ENCODE measurements around the gene DHFR.

DHFR gene

DNA sequence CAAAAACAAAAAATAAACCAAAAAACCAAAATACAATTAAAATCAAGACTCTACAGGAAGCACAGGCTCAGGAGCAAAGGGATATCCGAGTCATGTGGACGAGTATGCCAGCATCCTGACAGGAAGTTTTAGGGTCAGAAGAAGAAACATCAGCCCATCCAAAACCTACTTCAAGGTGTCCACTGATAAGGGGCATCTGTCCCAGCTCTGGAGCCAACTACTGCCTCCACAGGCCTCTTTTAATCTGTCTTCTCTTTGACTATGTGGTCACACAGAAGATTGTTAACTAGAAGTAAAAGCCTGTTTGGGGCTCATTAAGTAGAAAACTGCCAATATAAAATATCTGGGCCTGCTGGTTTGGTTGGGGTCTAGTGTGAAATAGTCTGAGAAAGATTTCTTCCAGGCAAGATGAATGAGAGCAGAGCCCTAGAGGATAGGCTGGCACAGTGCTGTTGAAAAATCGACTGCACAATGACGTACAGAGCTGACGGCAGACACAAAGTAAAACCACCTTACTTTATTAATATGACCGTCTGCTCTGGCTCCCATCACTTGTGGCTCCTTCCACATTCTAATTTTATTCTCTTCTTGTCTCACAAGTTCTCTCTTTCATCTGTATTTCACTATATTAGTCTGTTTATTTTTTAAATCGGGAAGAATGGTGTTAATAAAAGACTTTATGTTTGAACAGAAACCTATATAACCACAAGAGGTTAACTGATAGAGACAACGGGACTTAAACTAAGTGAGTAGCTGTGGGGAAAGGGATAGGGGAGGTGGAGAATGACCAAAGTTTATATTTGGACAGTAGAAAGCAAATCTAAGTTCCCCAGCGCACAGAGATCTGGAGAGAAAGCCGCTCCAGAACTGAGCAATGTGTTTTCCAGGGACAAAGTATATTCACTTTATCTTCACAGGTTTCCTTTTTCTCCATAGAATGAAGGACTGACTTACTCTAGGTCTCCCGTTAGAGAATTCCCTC, 23.2 kb downstream of the DHFR start:
- ATAC-seq (replicated peaks), result no peak
- no peaks in the 10 kb centered on the region for H3K27me3 Mint-ChIP-seq
- peaks cover 0 to 8% of the 10 kb centered on the region in 2 donors for H3K4me1 Mint-ChIP-seq
- no peak for DNase-seq
- H3K9me3 Mint-ChIP-seq, result no peaks in the 10 kb centered on the region
- no peak overlapping the region for H3K27ac Mint-ChIP-seq
- H3K36me3 Mint-ChIP-seq, result peaks cover 37 to 38% of the 10 kb centered on the region in 2 donors
- no peak overlapping the region for H3K4me3 Mint-ChIP-seq

GRCh38 chr5:80629281-80629680, 25.5 kb downstream of the DHFR start:
- no peak for ATAC-seq (replicated peaks)
- no peak overlapping the region for H3K27ac Mint-ChIP-seq
- no peak overlapping the region for H3K4me3 Mint-ChIP-seq
- peaks cover 36 to 37% of the 10 kb centered on the region in 2 donors for H3K36me3 Mint-ChIP-seq
- peaks cover 0 to 8% of the 10 kb centered on the region in 2 donors for H3K4me1 Mint-ChIP-seq
- no peaks in the 10 kb centered on the region for H3K9me3 Mint-ChIP-seq
- H3K27me3 Mint-ChIP-seq, result no peaks in the 10 kb centered on the region
- DNase-seq, result no peak

DNA sequence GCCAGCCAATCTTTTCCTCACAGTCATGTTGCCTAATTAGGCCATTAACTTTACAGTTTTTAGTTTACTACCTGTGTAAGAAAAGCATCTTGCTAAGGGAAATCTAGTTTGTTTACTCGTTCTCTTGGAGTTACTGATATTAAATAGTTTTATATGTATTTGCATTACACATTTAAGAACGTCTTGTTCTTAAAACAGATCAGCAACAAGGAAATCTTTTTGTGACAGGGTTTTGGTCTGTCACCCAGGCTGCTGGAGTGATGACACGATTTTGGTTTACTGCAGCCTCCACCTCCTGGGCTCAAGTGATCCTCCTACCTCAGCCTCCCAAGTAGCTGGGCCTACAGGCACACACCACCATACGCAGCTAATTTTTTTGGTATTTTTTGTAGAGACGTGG, 29.6 kb downstream of the DHFR start:
- Mint-ChIP-seq H3K36me3 (peaks cover 14 to 23% of the 10 kb centered on the region in 2 donors), H3K27me3 (no peaks in the 10 kb centered on the region), H3K27ac (no peak overlapping the region), H3K4me1 (peaks cover 0 to 8% of the 10 kb centered on the region in 2 donors), H3K9me3 (peaks cover 0 to 3% of the 10 kb centered on the region in 2 donors), H3K4me3 (no peak overlapping the region)
- ATAC-seq (replicated peaks) (no peak), DNase-seq (no peak)

- H3K27me3 Mint-ChIP-seq, result no peaks in the 10 kb centered on the region
- peaks cover 0 to 3% of the 10 kb centered on the region in 2 donors for H3K9me3 Mint-ChIP-seq
- H3K27ac Mint-ChIP-seq, result no peak overlapping the region
- DNase-seq (no peak), ATAC-seq (replicated peaks) (no peak)
- H3K4me3 Mint-ChIP-seq, result no peak overlapping the region
- H3K4me1 Mint-ChIP-seq, result no peaks in the 10 kb centered on the region
- H3K36me3 Mint-ChIP-seq, result peaks cover 4 to 15% of the 10 kb centered on the region in 2 donors
Measured at GRCh38 chr5:80623999-80624398, 30.8 kb downstream of the DHFR start.

DNA sequence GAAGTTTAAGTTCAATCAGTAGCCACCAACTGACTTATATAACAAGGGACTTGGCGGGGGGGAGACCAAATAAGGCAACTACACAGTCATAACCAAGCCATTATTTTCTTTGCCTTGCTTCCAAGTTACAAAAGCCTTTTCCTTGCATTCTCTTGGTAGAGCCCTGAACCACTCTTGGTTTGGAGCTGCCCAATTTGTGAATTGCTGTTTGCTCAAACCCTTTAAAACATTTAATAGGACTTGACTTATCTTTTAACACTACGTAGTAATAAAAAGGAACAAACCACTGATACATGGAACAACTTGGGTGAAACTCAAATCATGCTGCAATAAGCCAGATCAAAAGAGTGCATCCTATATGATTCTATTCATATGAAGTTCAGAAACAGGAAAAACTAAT, 32.0 kb downstream of the DHFR start:
- no peaks in the 10 kb centered on the region for H3K4me1 Mint-ChIP-seq
- peaks cover 4 to 19% of the 10 kb centered on the region in 2 donors for H3K36me3 Mint-ChIP-seq
- DNase-seq (no peak), ATAC-seq (replicated peaks) (no peak)
- H3K27me3 Mint-ChIP-seq, result no peaks in the 10 kb centered on the region
- H3K27ac Mint-ChIP-seq, result no peak overlapping the region
- H3K9me3 Mint-ChIP-seq, result peaks cover 0 to 3% of the 10 kb centered on the region in 2 donors
- H3K4me3 Mint-ChIP-seq, result no peak overlapping the region

DNA sequence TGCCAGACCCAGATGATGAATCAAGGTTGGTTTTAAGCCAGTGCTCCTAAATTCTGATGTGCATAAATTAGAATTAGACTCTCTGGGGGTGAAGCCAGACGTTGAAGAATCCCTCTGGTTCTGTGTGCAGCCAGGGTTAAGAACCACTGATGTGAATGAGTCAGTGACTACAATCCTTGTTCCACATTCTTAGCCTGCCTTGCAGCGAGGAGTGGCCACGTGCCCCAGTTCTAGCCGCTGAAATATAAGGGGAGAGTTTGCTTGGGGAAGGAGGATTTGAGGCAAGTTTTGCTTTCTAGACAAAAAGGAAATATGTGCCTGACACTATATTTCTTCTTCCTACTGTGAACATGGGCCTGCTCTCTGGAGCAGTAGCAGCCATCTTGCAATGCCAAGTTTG, 34.6 kb downstream of the DHFR start:
- no peak for DNase-seq
- H3K4me1 Mint-ChIP-seq, result no peaks in the 10 kb centered on the region
- no peak for ATAC-seq (replicated peaks)
- H3K27ac Mint-ChIP-seq, result no peak overlapping the region
- no peak overlapping the region for H3K4me3 Mint-ChIP-seq
- no peaks in the 10 kb centered on the region for H3K27me3 Mint-ChIP-seq
- peaks cover 0 to 3% of the 10 kb centered on the region in 2 donors for H3K9me3 Mint-ChIP-seq
- H3K36me3 Mint-ChIP-seq, result peaks cover 4 to 19% of the 10 kb centered on the region in 2 donors

DNA sequence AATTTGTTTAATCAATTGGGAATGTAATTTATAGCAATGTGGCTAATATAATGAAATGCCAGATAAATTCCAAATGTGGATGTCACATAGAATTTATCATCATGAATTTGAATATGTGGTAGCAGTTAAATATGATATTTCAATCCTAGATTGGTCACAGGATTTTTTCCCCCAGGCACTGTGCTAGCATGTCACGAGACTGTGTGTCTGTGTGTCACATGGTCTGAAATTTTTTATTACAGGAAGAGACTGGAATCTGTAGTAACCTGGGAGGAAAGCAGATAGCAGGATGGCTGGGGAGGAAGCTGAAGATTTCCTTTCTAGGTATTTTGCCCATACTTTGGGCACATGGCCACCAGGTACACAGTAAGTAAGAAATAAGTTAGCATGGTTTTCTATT, 35.7 kb downstream of the DHFR start:
- H3K4me3 Mint-ChIP-seq, result no peak overlapping the region

GRCh38 chr5:80618438-80618837, 36.3 kb downstream of the DHFR start:
- peaks cover 4 to 19% of the 10 kb centered on the region in 2 donors for H3K36me3 Mint-ChIP-seq
- no peaks in the 10 kb centered on the region for H3K27me3 Mint-ChIP-seq
- H3K27ac Mint-ChIP-seq, result peak overlapping the region; percentile 42
- peaks cover 0 to 3% of the 10 kb centered on the region in 2 donors for H3K9me3 Mint-ChIP-seq
- ATAC-seq (replicated peaks), result no peak
- H3K4me1 Mint-ChIP-seq, result no peaks in the 10 kb centered on the region
- H3K4me3 Mint-ChIP-seq, result no peak overlapping the region
- no peak for DNase-seq

More for the DNA sequence above, 35.7 kb downstream of the DHFR start:
- H3K27ac Mint-ChIP-seq, result no peak overlapping the region
- H3K4me1 Mint-ChIP-seq, result no peaks in the 10 kb centered on the region
- H3K36me3 Mint-ChIP-seq, result peaks cover 4 to 19% of the 10 kb centered on the region in 2 donors
- DNase-seq (no peak), ATAC-seq (replicated peaks) (no peak)
- no peaks in the 10 kb centered on the region for H3K27me3 Mint-ChIP-seq
- H3K9me3 Mint-ChIP-seq, result peaks cover 0 to 3% of the 10 kb centered on the region in 2 donors

- no peak overlapping the region for H3K27ac Mint-ChIP-seq
- no peaks in the 10 kb centered on the region for H3K4me1 Mint-ChIP-seq
- peaks cover 0 to 10% of the 10 kb centered on the region in 2 donors for H3K36me3 Mint-ChIP-seq
- ATAC-seq (replicated peaks) (no peak), DNase-seq (no peak)
- no peak overlapping the region for H3K4me3 Mint-ChIP-seq
- H3K27me3 Mint-ChIP-seq, result no peaks in the 10 kb centered on the region
- no peaks in the 10 kb centered on the region for H3K9me3 Mint-ChIP-seq
Measured at GRCh38 chr5:80615266-80615914, 39.4 kb downstream of the DHFR start.

DNA sequence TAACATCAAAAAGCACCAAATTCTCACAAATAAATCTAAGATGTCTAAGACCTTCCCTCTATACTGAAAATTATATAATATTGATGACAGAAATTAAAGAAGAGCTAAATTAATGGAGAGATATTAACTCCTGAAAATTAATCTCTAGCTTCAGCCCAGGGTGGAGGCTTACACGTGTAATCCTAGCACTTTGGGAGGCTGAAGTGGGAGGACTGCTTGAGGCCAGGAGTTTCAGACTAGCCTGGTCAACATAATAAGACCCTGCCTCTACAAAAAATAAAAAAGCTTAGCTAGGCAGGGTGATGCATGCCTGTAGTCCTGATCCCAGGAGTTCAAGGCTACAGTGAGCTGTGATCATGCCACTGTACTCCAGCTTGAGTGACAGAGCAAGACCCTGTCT, 45.1 kb downstream of the DHFR start:
- H3K36me3 Mint-ChIP-seq, result peaks cover 0 to 10% of the 10 kb centered on the region in 2 donors
- no peak overlapping the region for H3K4me3 Mint-ChIP-seq
- ATAC-seq (replicated peaks) (no peak), DNase-seq (no peak)
- H3K27ac Mint-ChIP-seq, result no peak overlapping the region
- H3K27me3 Mint-ChIP-seq, result no peaks in the 10 kb centered on the region
- peaks cover 0 to 4% of the 10 kb centered on the region in 2 donors for H3K9me3 Mint-ChIP-seq
- H3K4me1 Mint-ChIP-seq, result peaks cover 0 to 2% of the 10 kb centered on the region in 2 donors

DNA sequence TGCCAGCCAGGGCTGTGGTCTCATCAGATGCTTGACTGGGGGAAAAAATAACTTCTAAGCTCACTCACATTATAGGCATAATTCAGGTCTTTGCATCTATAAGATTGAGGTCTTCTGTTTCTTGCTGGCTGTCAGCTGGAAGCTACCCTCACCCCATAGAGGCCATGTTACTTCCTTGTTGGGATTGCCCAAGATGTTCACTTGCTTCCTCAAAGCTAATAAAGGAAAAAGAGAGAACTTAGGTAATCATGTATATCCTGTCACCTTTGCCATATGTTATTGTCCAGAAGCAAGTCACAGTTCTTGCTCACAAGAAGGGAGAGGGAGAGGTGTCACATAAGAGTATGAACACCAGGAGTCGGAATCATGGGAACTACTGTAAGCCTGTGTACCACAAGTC, 46.1 kb downstream of the DHFR start:
- no peak for ATAC-seq (replicated peaks)
- no peak overlapping the region for H3K27ac Mint-ChIP-seq

GRCh38 chr5:80607832-80608231, 47.0 kb downstream of the DHFR start:
- peaks cover 0 to 4% of the 10 kb centered on the region in 2 donors for H3K9me3 Mint-ChIP-seq
- H3K4me3 Mint-ChIP-seq, result no peak overlapping the region
- peaks cover 0 to 10% of the 10 kb centered on the region in 2 donors for H3K36me3 Mint-ChIP-seq
- no peaks in the 10 kb centered on the region for H3K27me3 Mint-ChIP-seq
- H3K27ac Mint-ChIP-seq, result no peak overlapping the region
- peaks cover 0 to 2% of the 10 kb centered on the region in 2 donors for H3K4me1 Mint-ChIP-seq
- DNase-seq, result no peak
- peak; percentile 56 to 68 for ATAC-seq (replicated peaks)

More for the DNA sequence above, 46.1 kb downstream of the DHFR start:
- DNase-seq, result no peak
- Mint-ChIP-seq H3K4me1 (peaks cover 0 to 2% of the 10 kb centered on the region in 2 donors), H3K4me3 (no peak overlapping the region), H3K9me3 (peaks cover 0 to 4% of the 10 kb centered on the region in 2 donors), H3K27me3 (no peaks in the 10 kb centered on the region), H3K36me3 (peaks cover 0 to 10% of the 10 kb centered on the region in 2 donors)

GRCh38 chr5:80607343-80607742, 47.4 kb downstream of the DHFR start:
- Mint-ChIP-seq H3K9me3 (peaks cover 0 to 4% of the 10 kb centered on the region in 2 donors), H3K4me1 (peaks cover 0 to 2% of the 10 kb centered on the region in 2 donors), H3K27ac (no peak overlapping the region), H3K36me3 (peaks cover 0 to 10% of the 10 kb centered on the region in 2 donors), H3K4me3 (no peak overlapping the region), H3K27me3 (no peaks in the 10 kb centered on the region)
- ATAC-seq (replicated peaks), result no peak
- DNase-seq, result no peak

GRCh38 chr5:80600943-80601693, 53.7 kb downstream of the DHFR start:
- no peaks in the 10 kb centered on the region for H3K4me1 Mint-ChIP-seq
- no peak overlapping the region for H3K4me3 Mint-ChIP-seq
- ATAC-seq (replicated peaks), result peak in 1 of 2 donors; percentile 14
- H3K27ac Mint-ChIP-seq, result no peak overlapping the region
- DNase-seq, result no peak
- H3K27me3 Mint-ChIP-seq, result no peaks in the 10 kb centered on the region
- no peaks in the 10 kb centered on the region for H3K36me3 Mint-ChIP-seq
- no peaks in the 10 kb centered on the region for H3K9me3 Mint-ChIP-seq

All from stimulated activated naive B cell treated with anti-CD40 and anti-IgM and Interleukin-4, amounts not matched to agents 10 μg/mL and 1 μg/mL and 100 μg/mL, for 72 hours (primary cell).